Suprapubic skin (tissue), 3 donors: Measurements from ENCODE around the gene WSB1.

Experiments
- EP300 ChIP-seq: sonication (generic); formaldehyde crosslinking; IDR thresholded peaks from one replicate; pipeline ENCODE4 v1.6.1; 2017; ENCODE audit warnings: antibody characterized with exemption
- TF ChIP-seq, protein P1 (sequence below), 2 donors: fragments of 200-600 bp in 1 of 2; fragments of 450-650 bp in 1 of 2; sonication (generic) in 1 of 2; IDR thresholded peaks; one replicate each; pipeline ENCODE4 v1.5.1; 2016 to 2019; ENCODE audit warnings: antibody characterized with exemption in 2 of 2, mild to moderate bottlenecking in 1 of 2, moderate library complexity in 1 of 2

DNA sequence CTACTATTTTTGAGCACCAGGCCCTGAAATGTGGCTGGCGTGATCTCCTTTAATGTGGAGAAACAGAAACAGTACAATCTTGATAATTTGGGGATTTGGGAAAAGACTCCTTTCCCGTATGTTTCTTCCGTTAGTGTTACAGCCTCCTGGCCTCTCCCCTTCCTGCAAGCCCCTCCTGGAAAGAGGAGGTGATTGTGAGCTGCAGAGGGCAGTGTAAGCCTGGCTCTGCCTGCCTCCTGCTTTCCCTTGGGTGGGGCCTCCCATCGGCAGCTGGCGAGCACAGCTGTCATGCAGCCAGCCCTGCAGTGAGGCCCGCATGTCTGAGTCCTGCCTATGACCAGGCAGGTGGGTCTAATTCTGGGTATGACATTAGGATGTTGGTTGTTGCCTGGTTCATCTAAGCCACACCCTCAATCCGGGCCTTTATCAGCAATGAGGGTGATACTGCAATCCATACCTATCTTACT lies 48.7 kb upstream of the WSB1 start:
- TF ChIP-seq, protein P1, sequence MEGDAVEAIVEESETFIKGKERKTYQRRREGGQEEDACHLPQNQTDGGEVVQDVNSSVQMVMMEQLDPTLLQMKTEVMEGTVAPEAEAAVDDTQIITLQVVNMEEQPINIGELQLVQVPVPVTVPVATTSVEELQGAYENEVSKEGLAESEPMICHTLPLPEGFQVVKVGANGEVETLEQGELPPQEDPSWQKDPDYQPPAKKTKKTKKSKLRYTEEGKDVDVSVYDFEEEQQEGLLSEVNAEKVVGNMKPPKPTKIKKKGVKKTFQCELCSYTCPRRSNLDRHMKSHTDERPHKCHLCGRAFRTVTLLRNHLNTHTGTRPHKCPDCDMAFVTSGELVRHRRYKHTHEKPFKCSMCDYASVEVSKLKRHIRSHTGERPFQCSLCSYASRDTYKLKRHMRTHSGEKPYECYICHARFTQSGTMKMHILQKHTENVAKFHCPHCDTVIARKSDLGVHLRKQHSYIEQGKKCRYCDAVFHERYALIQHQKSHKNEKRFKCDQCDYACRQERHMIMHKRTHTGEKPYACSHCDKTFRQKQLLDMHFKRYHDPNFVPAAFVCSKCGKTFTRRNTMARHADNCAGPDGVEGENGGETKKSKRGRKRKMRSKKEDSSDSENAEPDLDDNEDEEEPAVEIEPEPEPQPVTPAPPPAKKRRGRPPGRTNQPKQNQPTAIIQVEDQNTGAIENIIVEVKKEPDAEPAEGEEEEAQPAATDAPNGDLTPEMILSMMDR (IDR thresholded peaks at IDR 0.05): peak; percentile 29 to 47
- TF ChIP-seq EP300: no peak
